PC-9 (cell line): ENCODE data around the gene BAG1.

ENCODE experiments used
- CTCF ChIP-seq: fragments of 200-600 bp; sonication (generic); conservative IDR thresholded peaks from 2 replicates; pipeline ENCODE4 v1.6.1; 2017; ENCODE audit warnings: mixed run types, antibody characterized with exemption, mild to moderate bottlenecking, moderate library complexity
- EZH2 ChIP-seq: fragments of 200-600 bp; sonication (generic); IDR thresholded peaks from 2 replicates; pipeline ENCODE4 v1.8.0; 2017; ENCODE audit warnings: antibody characterized with exemption, low read depth

- TF ChIP-seq EZH2 (no peak), CTCF (no peak)
Measured at GRCh38 chr9:33307067-33307466, 42.6 kb upstream of the BAG1 start.
